HG03342 (cell line): Measurements from ENCODE around the gene BMP10.

Experiments
- ATAC-seq: cut with Tn5 transposase; IDR thresholded peaks from one replicate; pipeline ENCODE4 v1.9.1; 2021; ENCODE audit warnings: mild to moderate bottlenecking, moderate library complexity; ENCODE audit not compliant: unreplicated experiment

Gene BMP10

GRCh38 chr2:68825866-68826265 lies 45.3 kb downstream of the BMP10 start:
- no peak for ATAC-seq

- ATAC-seq: no peak
Measured at GRCh38 chr2:68824831-68825230, 46.4 kb downstream of the BMP10 start.

- ATAC-seq: no peak
Measured at GRCh38 chr2:68822207-68822872, 48.9 kb downstream of the BMP10 start.

- no peak for ATAC-seq
Measured at GRCh38 chr2:68819556-68819955, 51.6 kb downstream of the BMP10 start.

- no peak for ATAC-seq
Measured at GRCh38 chr2:68817306-68817705, 53.9 kb downstream of the BMP10 start.
